RKO (cell line): ENCODE measurements around the gene P2RX6.
"Not testable (repeated sequence)": the region's sequence is repeated elsewhere in the genome, so short reads cannot be mapped to it uniquely, and the experiment has no call there.

Experiments used
- DNase-seq: peaks from one replicate; pipeline ENCODE4 v3.0.0-alpha.2; 2016; ENCODE audit warnings: low spot score

The P2RX6 gene

DNA sequence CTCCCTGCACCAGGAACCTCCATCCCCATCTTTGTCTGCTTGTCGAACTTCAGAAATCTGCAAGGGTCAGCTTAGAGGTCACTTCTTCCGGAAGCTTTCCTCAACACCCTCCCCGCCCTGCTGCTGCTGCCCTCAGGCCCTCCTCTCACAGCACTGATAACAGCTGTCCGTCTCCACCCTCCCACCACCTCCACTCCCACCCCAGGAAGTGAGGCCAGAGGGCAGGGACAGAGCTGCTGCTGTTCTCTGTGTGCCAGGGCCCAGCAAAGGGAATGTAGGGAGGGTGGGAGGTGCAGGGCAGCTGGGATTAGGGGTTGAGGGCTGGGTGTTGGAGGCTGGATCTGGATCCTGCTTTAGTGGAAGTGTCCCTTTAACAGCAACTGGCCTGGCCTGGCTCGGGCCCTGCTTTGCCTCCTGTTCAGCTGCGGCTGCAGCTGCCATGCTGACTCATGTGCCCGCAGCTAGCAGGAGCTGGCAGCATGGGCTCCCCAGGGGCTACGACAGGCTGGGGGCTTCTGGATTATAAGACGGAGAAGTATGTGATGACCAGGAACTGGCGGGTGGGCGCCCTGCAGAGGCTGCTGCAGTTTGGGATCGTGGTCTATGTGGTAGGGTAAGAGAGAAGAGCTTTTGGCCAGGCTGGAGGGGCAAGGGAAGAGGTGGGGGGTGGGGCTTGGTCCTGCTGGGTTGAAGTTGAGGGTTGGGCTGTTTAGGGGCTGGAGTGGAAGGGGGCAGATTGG, at the start of gene P2RX6:
TSS of gene P2RX6 (plus strand) at position 440 of the 740 bp plus-strand sequence. CDS start at position 450, 10 bp downstream.
- no peak for DNase-seq

DNA sequence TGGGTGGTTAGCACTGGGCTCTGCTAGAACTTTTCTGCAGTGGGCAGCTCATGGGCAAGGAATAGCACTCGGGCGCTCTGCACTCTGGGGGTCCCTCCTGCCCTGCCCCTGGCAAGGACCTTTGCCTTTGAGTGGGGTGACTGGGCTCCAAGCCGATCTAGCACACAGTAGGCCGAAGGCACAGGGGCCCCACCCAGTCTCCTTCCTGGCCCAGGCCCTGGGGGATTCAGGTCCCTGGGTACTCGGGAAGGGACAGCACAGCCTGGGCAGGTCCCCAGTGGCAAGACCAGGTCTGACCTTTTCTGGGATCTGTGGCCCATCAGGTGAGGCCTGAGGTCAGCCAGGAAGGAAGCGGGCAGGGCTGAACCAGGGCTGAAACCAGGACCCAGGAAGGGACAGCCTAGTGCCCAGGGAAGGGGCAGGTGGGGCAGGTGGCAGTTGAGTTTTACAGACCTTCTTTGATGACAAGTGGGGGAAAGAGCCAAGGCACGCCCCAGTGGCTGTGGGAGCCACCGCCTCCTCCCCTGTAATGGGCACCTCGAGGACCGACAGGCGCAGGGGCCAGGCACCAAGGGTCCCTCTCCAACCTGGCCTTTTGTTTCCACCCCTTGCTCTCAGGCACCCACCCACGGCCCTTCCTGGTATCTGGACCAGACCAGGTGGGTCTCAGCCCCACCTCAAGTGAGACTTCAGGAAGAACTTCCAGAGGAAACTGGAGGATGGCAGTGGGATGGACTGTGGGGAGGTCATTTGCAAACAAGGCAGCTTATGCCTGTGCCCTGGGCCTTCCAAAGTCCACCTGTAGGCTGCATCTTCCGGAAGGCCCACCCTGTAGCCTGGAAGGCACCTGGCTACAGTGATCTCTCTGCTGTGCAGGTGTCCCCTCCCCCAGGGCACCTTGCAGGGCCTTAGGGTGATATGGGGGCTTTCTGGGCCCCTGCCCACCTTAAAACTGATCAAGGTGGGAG, 48.8 kb upstream of the P2RX6 start:
- no peak for DNase-seq

DNA sequence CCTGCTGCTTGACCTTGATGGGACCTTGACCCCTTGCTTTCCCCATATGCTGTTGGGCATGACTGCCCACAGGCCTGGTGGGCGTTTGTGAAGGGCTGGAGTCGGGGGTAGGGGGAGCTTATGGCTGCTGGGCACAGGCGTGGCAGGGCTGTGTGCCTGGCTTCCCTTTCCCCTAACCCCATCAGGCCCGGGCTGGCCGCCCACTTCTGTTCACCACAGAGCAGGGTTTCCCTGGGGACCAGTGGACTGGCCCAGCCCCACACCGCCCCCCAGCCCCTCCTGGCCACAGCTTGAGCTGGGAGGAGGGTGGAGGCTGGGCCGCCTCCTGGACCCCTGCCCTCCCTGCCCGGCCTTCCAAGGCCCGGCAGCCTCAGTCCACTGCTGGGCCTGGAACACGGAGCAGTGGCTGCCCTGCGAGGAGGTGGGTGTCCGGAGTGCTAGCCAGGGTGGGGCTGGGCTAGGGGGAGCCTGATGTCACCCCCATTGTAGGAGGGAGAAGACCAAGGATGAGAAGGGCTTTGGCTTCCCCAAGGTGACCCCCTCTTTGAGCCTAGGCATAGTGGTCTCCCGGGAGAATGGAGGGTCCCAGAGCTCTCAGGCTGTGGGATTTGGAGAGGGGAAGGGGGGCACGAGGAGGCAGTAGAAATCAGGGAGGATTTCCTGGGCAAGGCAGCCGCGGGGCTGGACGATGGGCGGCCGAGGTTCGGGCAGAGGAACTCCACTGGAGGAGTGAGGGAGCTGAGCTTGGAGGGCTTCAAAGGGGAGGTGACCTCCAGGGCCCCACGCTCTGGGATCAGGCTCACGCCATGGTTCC, 47.9 kb upstream of the P2RX6 start, which contains the start of gene AIFM3:
TSS of gene AIFM3 (plus strand) at position 373 of the 814 bp plus-strand sequence. CDS start 690 bp downstream, outside the sequence.
- no peak for DNase-seq

DNA sequence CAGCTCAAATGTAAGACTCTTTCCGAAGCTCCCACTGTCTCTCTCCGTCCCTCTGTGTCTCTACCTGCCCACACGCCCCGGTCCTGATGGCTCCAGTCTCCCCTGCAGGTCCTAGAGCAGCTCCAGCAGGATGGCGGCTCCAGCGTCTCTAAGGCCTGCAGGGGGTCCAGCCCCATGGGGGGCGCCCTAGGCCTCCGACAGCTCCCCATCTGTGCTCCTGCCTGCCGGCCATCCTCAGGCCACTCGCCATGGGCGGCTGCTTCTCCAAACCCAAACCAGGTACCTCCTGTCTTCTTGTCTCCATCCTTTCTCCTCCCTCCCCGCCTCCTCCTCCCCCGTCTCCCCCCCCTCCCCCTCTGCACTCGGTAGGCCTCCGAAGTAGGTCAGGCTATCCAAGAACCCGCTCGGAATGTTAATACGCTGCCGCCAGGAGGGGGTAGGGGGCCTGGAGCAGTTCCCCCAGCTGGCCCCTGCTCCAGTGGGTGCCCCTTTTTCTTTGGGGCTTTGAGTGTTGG, 47.2 kb upstream of the P2RX6 start:
- no peak for DNase-seq

DNA sequence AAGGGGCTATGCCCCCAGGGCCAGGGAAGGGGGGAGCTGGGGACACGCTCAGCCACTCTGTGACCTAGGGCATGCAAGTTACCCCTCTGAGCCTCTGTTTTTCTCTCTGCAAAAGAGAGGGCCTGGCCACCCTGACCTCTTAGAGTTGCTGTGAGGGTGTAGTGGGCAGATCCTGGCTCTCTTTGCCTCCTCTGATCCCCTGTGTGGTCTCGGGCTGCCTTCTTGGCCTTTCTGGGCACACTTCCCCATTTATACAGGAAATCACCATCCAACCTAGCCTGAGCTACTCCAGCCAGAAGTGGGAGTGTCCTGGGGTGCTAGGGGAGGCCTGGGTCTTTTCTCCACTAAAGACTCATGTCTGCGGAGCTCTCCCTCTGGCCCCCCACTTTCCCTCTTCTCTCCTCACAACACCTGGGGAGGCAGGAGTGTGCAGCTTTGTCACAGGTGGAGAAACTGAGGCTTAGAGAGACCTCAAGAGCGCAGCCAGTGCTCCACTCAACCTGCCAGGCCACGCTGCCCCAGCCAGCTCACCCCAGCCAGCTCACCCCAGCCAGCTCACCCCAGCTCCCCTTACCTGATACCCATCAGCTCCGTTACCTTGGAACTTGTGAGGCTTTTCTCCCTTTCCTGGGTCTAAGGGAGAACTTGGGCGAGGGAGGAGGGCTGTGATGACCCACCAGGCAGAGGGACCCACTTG, 46.5 kb upstream of the P2RX6 start:
- no peak for DNase-seq

DNA sequence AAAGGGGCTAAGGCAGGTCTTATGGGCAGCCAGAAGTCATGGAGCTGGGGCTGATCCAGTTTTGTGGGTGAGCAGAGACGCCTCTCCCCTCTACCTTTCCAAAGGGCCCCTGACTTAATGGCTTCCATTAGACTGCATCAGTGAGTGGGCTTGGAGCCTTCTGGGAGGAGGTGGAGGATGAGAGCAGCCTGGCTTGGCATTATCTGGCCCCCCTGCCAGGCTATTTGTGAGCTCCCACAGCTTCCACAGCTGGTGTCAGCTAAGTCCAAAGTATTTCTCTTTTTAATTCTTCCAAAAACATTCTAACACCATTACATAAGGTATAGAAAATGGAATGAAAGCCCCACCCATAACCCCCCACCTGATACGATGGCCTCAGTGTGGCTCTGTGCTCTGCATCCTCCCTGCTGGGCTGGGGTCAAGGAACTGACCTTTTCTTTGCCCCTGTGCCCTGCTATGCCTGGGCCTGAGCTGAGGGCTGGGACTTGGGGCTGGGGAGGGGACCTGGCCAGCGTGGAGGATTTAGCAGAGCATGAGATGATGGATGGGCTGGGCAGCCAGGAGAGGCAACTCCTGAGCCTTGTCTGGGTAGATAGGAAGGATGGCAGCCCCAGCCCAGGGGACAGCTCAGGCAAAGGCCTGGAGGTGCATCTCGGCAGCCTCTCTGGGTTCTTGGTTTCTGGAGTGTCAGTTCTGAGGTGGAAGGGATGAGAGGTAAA, 43.9 kb upstream of the P2RX6 start:
- DNase-seq: no peak

DNA sequence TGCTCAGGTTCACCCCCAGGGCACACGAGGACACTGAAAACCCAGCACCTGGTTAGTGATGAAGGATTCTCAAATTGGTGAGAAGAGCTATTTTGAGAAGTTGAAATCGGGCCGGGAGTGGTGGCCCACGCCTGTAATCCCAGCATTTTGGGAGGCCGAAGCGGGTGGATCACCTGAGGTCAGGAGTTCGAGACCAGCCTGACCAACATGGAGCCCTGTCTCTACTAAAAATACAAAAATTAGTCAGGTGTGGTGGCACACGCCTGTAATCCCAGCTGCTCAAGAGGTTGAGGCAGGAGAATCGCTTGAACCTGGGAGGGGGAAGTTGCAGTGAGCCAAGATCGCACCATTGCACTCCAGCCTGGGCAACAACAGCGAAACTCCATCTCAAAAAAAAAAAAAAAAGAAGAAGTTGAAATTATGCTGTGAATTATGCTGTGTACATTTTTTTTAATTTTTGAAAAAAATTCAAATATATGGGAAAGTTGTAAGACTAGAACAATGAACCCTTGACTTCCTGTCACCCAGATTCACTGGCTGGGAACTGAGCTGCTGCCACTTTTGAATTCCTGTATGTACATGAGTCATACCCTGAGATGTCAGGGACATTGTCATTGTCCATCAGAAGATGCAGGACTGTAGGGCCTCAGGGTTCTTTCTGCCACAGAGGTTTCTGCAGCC, 42.8 kb upstream of the P2RX6 start:
- DNase-seq: not testable (repeated sequence)

DNA sequence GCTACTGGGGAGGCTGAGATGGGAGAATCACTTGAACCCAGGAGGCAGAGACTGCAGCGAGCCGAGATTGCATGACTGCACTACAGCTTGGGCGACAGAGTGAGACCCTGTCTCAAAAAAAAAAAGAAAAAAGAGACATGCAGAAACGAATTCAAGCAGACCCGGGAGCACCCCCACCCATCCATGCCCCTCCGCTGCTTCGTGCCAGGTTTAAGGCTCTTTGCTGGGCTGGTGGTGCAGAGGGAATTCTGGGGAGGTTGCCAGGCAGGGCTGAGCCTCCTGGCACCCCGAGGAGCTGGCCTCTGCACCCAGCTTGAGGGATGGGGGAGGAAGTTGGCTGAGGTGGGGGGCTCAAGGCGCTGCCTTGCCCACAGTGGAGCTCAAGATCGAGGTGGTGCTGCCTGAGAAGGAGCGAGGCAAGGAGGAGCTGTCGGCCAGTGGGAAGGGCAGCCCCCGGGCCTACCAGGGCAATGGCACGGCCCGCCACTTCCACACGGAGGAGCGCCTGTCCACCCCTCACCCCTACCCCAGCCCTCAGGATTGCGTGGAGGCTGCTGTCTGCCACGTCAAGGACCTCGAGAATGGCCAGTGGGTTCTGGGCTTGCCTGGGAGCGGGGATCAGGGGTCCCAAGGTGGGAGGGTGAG, 41.9 kb upstream of the P2RX6 start:
- DNase-seq: no peak

DNA sequence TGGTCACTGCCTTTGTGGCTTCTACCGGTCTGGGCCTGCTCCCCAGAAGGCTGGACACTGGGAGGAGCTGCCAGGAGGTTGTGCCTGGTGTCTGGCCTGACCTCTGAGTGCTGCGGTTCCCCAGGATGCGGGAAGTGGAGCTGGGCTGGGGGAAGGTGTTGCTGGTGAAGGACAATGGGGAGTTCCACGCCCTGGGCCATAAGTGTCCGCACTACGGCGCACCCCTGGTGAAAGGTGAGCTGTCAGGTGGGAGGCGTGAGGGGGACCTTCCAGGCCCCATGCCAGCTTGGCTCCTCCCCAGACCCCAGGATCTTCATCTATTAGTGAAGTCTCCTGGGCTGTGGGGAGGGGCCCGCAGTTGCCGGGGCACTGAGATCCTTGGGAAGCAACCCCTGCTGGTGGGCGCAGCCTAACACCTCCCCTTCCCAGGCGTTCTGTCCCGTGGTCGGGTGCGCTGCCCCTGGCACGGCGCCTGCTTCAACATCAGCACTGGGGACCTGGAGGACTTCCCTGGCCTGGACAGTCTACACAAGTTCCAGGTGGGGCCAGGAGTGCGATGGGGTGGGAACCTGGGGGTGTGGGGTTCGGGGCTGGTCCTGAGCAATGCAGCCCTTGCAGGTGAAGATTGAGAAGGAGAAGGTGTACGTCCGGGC, 41.2 kb upstream of the P2RX6 start:
- no peak for DNase-seq

DNA sequence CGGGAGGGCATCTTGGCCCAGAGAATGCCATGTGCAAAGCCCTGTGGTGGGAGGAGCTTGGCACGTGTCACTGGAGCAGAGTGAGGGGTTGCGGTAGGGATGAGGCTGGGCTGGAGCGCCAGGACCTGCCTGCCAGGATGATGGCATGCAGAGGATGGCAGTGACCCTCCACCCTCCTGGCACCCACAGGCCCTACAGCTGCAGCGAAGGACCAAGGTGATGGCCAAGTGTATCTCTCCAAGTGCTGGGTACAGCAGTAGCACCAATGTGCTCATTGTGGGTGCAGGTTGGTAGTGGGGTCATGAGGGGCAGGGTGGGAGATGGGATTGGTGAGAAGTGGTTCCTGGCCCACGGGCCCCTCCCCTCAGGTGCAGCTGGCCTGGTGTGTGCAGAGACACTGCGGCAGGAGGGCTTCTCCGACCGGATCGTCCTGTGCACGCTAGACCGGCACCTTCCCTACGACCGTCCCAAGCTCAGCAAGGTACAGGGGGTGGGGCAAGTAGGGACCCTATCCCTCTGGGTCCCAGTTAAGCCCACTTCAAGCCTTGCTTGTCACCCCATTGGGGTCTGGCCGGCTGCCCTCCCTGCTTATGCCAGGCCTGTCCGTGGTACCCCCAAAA, 40.5 kb upstream of the P2RX6 start:
- DNase-seq: no peak

DNA sequence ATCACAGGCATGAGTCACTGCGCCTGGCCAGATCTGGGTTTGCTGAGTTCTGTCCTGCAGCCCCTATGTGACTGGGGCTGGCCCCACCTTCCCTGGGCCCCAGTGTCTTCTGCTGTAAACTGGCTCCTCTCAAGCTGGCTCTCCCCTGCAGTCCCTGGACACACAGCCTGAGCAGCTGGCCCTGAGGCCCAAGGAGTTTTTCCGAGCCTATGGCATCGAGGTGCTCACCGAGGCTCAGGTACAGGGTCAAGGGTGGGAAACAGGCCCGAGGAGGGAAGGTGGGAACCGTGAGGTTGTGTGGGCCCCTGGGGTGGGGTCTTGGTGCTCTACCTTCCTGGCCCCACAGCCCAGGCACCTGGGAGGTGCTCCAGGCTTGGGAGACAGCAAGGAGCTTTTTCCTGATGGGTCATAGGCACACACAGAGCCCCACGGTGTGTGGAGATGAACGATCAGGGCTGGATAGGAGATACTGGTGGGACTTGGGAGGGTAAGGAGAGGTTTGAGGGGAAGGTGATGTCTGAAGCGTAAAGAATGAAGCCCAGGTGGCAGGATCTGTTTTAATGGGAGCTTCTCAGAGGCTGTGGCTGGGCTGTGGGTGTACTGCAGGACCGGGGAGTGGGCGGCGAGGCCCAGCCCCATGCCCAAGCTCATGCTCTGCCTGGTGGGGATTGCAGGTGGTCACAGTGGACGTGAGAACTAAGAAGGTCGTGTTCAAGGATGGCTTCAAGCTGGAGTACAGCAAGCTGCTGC, 39.2 kb upstream of the P2RX6 start:
- DNase-seq: no peak

DNA sequence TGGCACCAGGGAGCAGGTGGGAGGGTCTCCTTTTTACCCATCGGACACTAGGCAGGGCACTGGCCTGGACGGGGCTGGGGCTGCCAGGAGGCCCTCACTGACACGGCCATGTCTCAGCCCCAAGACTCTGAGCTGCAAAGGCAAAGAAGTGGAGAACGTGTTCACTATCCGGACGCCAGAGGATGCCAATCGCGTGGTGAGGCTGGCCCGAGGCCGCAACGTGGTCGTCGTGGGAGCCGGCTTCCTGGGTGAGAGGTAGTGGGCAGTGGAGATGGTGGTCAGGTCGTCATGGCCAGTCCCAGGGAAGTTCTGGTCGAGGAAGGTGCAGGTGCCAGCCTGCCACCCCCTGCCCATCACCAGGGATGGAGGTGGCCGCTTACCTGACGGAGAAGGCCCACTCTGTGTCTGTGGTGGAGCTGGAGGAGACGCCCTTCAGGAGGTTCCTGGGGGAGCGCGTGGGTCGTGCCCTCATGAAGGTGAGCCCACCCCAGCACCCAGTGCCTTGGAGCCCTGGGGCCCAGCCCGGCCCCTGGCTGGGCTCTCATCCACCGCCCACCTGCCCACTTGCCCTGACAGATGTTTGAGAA, 38.6 kb upstream of the P2RX6 start:
- no peak for DNase-seq

DNA sequence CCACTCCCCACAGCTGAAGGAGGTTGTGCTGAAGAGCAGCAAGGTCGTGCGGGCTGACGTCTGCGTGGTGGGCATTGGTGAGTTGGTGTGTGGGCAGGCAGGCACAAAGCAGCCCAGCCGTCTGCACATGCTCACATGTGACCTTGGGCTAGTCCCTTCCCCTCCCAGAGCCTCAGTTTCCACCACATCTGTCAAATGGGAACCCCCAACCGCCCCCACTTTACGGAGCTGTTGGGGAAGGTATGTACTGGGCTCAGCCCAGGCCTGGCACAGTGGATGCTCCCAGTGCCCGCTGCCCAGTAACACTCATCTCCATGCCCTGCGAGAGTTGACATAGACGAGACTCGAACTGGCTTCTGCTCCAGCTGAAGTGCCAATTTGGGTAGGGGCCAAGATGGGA, 37.9 kb upstream of the P2RX6 start:
- DNase-seq: no peak

DNA sequence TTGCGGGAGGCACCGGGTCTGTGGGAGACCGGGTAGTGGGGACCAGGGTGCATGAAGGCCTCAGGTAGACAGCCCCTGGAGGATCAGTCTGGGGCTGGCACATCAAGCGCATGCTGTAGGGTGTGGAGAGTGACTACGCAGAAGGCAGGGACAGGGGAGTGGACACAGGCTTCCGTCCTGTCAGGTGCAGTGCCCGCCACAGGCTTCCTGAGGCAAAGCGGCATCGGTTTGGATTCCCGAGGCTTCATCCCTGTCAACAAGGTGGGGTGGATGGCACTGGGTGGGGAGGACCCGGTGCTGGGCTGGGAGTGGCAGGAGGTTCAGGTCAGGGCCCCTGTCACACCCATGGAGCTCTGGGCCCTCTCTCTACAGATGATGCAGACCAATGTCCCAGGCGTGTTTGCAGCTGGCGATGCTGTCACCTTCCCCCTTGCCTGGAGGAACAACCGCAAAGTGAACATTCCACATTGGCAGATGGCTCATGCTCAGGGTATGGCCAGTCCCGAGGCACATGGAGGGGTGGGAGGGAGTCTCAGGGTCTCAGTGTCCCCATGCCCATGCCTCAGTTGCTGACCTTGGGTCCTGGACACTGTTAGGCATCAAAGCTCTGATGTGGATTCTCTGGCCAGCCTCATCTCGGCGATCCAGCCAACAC, 37.3 kb upstream of the P2RX6 start:
- no peak for DNase-seq

DNA sequence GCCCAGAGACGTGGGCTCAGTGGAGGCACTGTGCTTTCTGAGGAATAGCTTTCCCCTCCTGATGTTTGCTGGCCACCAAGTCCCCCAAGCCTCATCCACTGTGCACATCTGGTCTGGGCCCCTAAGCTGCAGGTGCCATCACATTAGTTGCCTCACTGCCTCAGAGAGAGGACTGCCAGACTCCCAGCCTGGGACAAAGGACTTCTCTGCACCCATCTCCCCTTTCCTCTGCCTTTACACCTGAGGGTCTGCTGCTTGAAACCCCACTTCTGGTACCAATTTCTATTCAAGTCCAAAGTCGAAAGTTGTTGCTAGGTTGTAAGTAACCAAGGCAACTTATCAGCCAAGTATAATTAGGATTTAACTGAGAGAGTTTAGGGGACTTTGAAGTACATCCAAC, 36.5 kb upstream of the P2RX6 start:
- no peak for DNase-seq

DNA sequence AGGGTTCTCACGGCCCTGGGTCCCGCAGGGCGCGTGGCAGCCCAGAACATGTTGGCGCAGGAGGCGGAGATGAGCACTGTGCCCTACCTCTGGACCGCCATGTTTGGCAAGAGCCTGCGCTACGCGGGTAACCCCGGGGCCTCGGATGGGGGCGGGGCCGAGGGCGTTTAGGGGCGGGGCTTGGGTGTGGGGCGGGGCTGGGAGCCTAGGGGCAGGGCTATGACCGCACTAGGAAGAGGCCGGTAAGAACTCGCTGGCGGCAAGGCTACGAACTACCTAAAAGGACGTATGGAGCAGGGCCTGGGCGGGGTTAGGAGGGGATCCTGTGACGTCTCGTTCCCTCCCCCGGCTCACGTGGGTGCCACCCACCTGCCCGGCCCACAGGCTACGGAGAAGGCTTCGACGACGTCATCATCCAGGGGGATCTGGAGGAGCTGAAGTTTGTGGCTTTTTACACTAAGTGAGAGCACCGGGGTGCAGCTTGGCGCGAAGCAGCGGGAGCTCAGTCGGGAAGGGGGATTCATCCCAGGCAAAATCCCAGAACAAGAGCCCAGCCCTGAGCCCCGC, 35.6 kb upstream of the P2RX6 start:
- no peak for DNase-seq
